ENCODE measurements around the gene POLR1E.

DNA sequence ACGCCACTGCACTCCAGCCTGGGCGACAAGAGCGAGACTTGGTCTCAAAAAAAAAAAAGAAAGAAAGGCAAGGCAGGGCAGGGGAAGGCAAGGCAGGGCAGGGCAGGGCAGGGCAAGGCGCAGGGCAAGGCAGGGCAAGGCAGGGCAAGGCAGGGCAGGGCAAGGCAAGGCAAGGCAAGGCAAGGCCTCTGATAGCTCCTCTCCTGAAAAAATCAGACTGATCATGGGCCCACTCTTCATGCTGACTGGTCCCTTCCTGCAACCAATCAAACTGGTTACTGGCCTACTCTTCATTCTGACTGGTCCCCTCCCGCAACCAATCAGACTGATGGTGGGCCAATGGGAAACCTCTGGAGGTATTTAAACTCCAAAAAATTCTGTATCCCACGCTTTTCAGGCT lies 17.1 kb upstream of the POLR1E start:
- TF ChIP-seq EZH2 (IDR thresholded peaks at IDR 0.05; ENCODE audit: borderline replicate concordance, low read depth, low read length, severe bottlenecking), result no peak
- TF ChIP-seq, protein P1, sequence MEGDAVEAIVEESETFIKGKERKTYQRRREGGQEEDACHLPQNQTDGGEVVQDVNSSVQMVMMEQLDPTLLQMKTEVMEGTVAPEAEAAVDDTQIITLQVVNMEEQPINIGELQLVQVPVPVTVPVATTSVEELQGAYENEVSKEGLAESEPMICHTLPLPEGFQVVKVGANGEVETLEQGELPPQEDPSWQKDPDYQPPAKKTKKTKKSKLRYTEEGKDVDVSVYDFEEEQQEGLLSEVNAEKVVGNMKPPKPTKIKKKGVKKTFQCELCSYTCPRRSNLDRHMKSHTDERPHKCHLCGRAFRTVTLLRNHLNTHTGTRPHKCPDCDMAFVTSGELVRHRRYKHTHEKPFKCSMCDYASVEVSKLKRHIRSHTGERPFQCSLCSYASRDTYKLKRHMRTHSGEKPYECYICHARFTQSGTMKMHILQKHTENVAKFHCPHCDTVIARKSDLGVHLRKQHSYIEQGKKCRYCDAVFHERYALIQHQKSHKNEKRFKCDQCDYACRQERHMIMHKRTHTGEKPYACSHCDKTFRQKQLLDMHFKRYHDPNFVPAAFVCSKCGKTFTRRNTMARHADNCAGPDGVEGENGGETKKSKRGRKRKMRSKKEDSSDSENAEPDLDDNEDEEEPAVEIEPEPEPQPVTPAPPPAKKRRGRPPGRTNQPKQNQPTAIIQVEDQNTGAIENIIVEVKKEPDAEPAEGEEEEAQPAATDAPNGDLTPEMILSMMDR (IDR thresholded peaks at IDR 0.05; ENCODE audit: borderline replicate concordance, extremely low read depth, low read length, poor library complexity, severe bottlenecking), result no peak

Measured in DND-41 (cell line).